GM23248 (cell line): ENCODE results near the gene DZIP1L. TPM values are rescaled to one million over a fixed set of nuclear protein-coding genes. Genes with fewer than 3 reads are reported as not detected.

Source experiments
- DNase-seq: peaks from one replicate; pipeline ENCODE4 v3.0.0-alpha.2; 2015
- H2AFZ ChIP-seq: fragments of 200-600 bp; sonication (generic); 2 replicates; pipeline ENCODE4 v1.6.1; 2016; ENCODE audit warnings: antibody characterized with exemption
- H3F3A ChIP-seq: fragments of 200-600 bp; sonication (generic); 2 replicates; pipeline ENCODE4 v1.6.1; 2016; ENCODE audit warnings: mild to moderate bottlenecking, antibody characterized with exemption, mixed run types; ENCODE audit not compliant: insufficient read depth
- H3K27ac ChIP-seq: fragments of 200-600 bp; sonication (generic); 2 replicates; pipeline ENCODE4 v1.5.1; 2016; ENCODE audit warnings: mild to moderate bottlenecking
- H3K27me3 ChIP-seq: fragments of 200-600 bp; sonication (generic); replicated peaks from 2 replicates; pipeline ENCODE4 v1.6.1; 2016; ENCODE audit warnings: mild to moderate bottlenecking; ENCODE audit not compliant: insufficient read depth
- H3K36me3 ChIP-seq: fragments of 200-600 bp; sonication (generic); 2 replicates; pipeline ENCODE4 v1.6.1; 2016; ENCODE audit warnings: low read depth, mild to moderate bottlenecking
- H3K4me1 ChIP-seq: fragments of 200-600 bp; sonication (generic); 2 replicates; pipeline ENCODE4 v1.6.1; 2016; ENCODE audit warnings: mild to moderate bottlenecking; ENCODE audit not compliant: insufficient read depth
- H3K4me2 ChIP-seq: fragments of 200-600 bp; sonication (generic); one replicate; pipeline ENCODE4 v1.6.1; 2016; ENCODE audit warnings: mild to moderate bottlenecking; ENCODE audit not compliant: unreplicated experiment
- H3K4me3 ChIP-seq: fragments of 200-600 bp; sonication (generic); 2 replicates; pipeline ENCODE4 v1.5.1; 2016; ENCODE audit warnings: mild to moderate bottlenecking
- H3K79me2 ChIP-seq: fragments of 200-600 bp; sonication (generic); 2 replicates; pipeline ENCODE4 v1.6.1; 2016; ENCODE audit warnings: mild to moderate bottlenecking; ENCODE audit not compliant: insufficient read depth
- H3K9ac ChIP-seq: fragments of 200-600 bp; sonication (generic); 2 replicates; pipeline ENCODE4 v1.6.1; 2016; ENCODE audit warnings: mild to moderate bottlenecking
- H3K9me2 ChIP-seq: fragments of 200-600 bp; sonication (generic); 2 replicates; pipeline ENCODE4 v1.6.1; 2016; ENCODE audit warnings: mixed run types, mild to moderate bottlenecking, moderate library complexity; ENCODE audit not compliant: insufficient read depth
- H3K9me3 ChIP-seq: fragments of 200-600 bp; sonication (generic); one replicate; pipeline ENCODE4 v1.6.1; 2017; ENCODE audit warnings: low read depth
- H4K20me1 ChIP-seq: fragments of 200-600 bp; sonication (generic); 2 replicates; pipeline ENCODE4 v1.6.0; 2016; ENCODE audit not compliant: insufficient read depth
- EZH2 ChIP-seq: fragments of 200-600 bp; sonication (generic); IDR thresholded peaks from 2 replicates; pipeline ENCODE4 v1.6.1; 2018; ENCODE audit warnings: antibody characterized with exemption, mild to moderate bottlenecking; ENCODE audit not compliant: insufficient read depth, poor library complexity, severe bottlenecking
- EZH2phosphoT487 ChIP-seq: fragments of 200-600 bp; sonication (generic); IDR thresholded peaks from 2 replicates; pipeline ENCODE4 v1.6.1; 2018; ENCODE audit warnings: antibody characterized with exemption, moderate library complexity, mild to moderate bottlenecking, low read depth; ENCODE audit not compliant: insufficient read depth
- WGBS, 2 experiments: methylation state at CpG; one replicate each; pipeline ENCODE4 v1.1.6; 2015 to 2017; ENCODE audit warnings: low lambda C conversion rate in 2 of 2, low coverage in 1 of 2; ENCODE audit errors: missing lambda C conversion rate in 2 of 2; 5-methylcytosine and 5-hydroxymethylcytosine counted together
- in situ Hi-C: fragments of 300-500 bp; cut with MboI; formaldehyde crosslinking; loops from 2 replicates; pipeline ENCODE4 v1.15.0; 2020
- polyA plus RNA-seq: library from polyadenylated mRNA; unstranded; fragments of >200 nt; fragmentation: Nextera tagmentation; extraction: Ambion mirVana; gene quantifications from 2 replicates; pipeline ENCODE4 v1.2.1, GENCODE V29; 2016
- total RNA-seq: library from RNA; depleted of rRNA; stranded (reverse); fragments of >200 nt; shearing (Covaris generic); gene quantifications from 2 replicates; pipeline ENCODE4 v1.2.3, GENCODE V29; 2014

Gene DZIP1L
- total and polyA plus RNA-seq, 2 experiments from 2014 or later = 11.1 to 19.8 TPM

DNA sequence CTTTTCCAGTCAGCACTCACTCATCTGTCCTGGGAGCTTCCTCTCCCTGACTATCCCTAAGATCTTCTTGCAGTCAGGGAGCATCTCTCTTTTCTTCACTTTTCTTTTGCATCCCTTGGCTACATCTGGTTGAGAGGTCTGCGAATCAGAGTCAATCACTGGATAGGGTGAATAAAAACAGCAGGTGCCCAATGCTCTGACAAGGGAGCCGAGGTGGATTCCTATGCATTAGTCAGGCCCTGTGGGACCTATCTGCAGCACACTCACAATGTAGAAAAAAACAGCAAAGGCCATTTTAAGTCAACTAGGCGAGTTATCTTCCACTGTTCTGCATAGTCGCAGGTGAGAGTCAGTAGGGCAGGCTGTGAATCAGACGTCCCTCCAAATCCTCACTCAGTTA lies 35.5 kb downstream of the DZIP1L start:
- Histone ChIP-seq H3K9me2 (no peaks in the 10 kb centered on the region), H3K4me3 (no peak overlapping the region), H3F3A (peaks cover 80% of the 10 kb centered on the region), H3K27ac (peak overlapping the region; percentile 61; the same call in 1 of the 2 replicates), H3K9ac (no peak overlapping the region), H3K36me3 (peaks cover 24% of the 10 kb centered on the region; the same call in 1 of the 2 replicates), H2AFZ (no peak overlapping the region), H3K27me3 (no peaks in the 10 kb centered on the region), H4K20me1 (no peaks in the 10 kb centered on the region), H3K79me2 (peaks cover 22% of the 10 kb centered on the region), H3K4me1 (peaks cover 62% of the 10 kb centered on the region), H3K9me3 (no peaks in the 10 kb centered on the region), H3K4me2 (no peak overlapping the region)
- 89% methylated on average over 5 of the region's 5 CpGs for WGBS, 2 experiments
- no peak for TF ChIP-seq EZH2
- no peak for TF ChIP-seq EZH2phosphoT487
- DNase-seq = no peak
- in situ Hi-C loops = no loop called here

DNA sequence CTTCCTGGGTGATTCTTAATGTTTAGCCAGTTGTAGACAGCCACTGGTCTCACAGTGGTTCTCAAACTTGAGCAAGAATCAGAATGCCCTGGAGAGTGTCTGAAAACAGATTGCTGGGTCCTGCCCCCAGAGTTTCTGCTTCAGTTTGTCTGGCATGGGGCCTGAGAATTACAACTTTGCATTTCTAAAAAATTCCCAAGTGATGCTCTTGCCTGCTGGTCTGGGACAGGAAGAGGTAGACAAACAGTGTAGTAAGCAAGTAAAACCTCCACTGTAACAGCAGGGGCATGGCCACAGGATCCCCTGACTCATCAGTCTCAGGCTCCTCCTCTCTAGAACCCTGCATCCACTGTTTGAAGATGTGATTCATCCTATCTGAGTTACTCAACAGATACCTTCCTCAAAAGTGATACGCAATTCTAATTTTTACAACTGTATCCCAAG lies 36.5 kb downstream of the DZIP1L start:
- Histone ChIP-seq H3K27me3 (no peaks in the 10 kb centered on the region), H3F3A (peaks cover 71% of the 10 kb centered on the region), H3K9me3 (no peaks in the 10 kb centered on the region), H4K20me1 (no peaks in the 10 kb centered on the region), H3K27ac (peak overlapping the region; percentile 89), H2AFZ (no peak overlapping the region), H3K36me3 (peaks cover 16% of the 10 kb centered on the region; the same call in 1 of the 2 replicates), H3K9me2 (no peaks in the 10 kb centered on the region), H3K4me2 (peak overlapping the region; percentile 43), H3K79me2 (peaks cover 31% of the 10 kb centered on the region), H3K4me1 (peaks cover 62% of the 10 kb centered on the region), H3K4me3 (no peak overlapping the region), H3K9ac (peak overlapping the region; percentile 49)
- in situ Hi-C loops = no loop called here
- TF ChIP-seq EZH2 (no peak), EZH2phosphoT487 (no peak)
- WGBS, 2 experiments = 0 to 4% methylated on average over 1 of the region's 1 CpG
- DNase-seq = peak; percentile 98

DNA sequence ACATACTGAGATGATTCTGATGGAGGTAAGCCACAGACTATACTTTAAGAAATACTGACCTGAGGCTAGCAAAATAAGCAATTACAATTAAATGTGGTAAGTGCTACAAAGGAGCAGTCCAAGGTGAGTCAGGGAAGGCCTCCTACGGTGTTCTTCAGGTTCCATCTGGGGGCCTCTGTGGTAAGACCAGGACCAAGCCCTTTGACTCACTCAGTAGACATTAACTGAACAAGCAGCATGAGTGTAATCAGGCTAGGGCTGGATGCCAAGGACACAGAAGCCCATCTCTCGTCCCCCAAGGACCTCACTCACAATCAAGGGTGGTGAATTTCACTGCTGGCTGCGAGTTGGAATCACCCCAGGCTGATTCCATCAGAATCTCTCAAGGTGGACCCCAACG lies 37.3 kb downstream of the DZIP1L start:
- Histone ChIP-seq H3K4me2 (peak overlapping the region; percentile 1), H3K9ac (peak overlapping the region; percentile 49), H3K4me1 (peaks cover 54% of the 10 kb centered on the region), H3K4me3 (no peak overlapping the region), H3K36me3 (peaks cover 16% of the 10 kb centered on the region; the same call in 1 of the 2 replicates), H3F3A (peaks cover 63% of the 10 kb centered on the region), H3K27ac (peak overlapping the region; percentile 89), H3K9me2 (no peaks in the 10 kb centered on the region), H3K9me3 (no peaks in the 10 kb centered on the region), H3K79me2 (peaks cover 39% of the 10 kb centered on the region), H2AFZ (no peak overlapping the region), H3K27me3 (no peaks in the 10 kb centered on the region), H4K20me1 (no peaks in the 10 kb centered on the region)
- peak; percentile 83 for DNase-seq
- TF ChIP-seq EZH2phosphoT487 (no peak), EZH2 (no peak)
- in situ Hi-C loops = no loop called here
- 50 to 57% methylated on average over 4 of the region's 4 CpGs for WGBS, 2 experiments

DNA sequence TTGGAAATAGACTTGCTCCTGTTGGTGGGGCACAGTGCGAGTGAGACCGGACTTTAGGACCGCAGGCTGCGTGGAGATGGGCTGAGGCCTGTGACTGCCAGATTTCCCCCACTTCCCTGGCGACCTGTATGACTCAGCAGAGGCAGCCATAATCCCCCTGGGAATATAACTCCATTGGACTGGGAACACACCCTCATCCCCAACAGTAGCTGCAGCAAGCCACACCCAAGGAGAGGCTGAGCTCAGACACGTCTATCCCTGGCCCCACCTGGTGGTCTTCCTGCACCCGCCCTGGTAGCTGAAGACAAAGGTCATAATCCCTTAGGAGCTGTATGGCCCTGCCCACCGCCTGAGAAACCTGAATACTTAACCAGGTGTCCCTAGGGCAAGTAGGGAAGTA lies 42.6 kb downstream of the DZIP1L start:
- no peaks in the 10 kb centered on the region for H3K9me3 ChIP-seq
- no peak for DNase-seq
- in situ Hi-C loops = no loop called here
- 75 to 83% methylated on average over 7 to 8 of the region's 8 CpGs for WGBS, 2 experiments
- TF ChIP-seq EZH2phosphoT487 (no peak), EZH2 (no peak)
- peaks cover 45% of the 10 kb centered on the region for H3K79me2 ChIP-seq
- H3K9ac ChIP-seq = no peak overlapping the region
- H3K36me3 ChIP-seq = peaks cover 28% of the 10 kb centered on the region; the same call in 1 of the 2 replicates
- H3K4me3 ChIP-seq = no peak overlapping the region
- H3K27me3 ChIP-seq = no peaks in the 10 kb centered on the region
- H4K20me1 ChIP-seq = no peaks in the 10 kb centered on the region
- H2AFZ ChIP-seq = no peak overlapping the region
- peaks cover 18% of the 10 kb centered on the region for H3F3A ChIP-seq
- no peak overlapping the region for H3K27ac ChIP-seq
- peaks cover 13% of the 10 kb centered on the region for H3K4me1 ChIP-seq
- no peaks in the 10 kb centered on the region for H3K9me2 ChIP-seq
- H3K4me2 ChIP-seq = no peak overlapping the region
